Heart right ventricle (tissue), 16 donors: ENCODE results near the gene MED9. TPM values are rescaled to one million over a fixed set of nuclear protein-coding genes. Genes with fewer than 3 reads are reported as not detected.
"Not testable (repeated sequence)": the region's sequence is repeated elsewhere in the genome, so short reads cannot be mapped to it uniquely, and the experiment has no call there.

Experiments used
- ATAC-seq, 8 donors: fragments of 200-7000 bp; cut with Tn5 transposase; one replicate each; pipeline ENCODE4 v1.9.1; 2020; ENCODE audit warnings: mild to moderate bottlenecking in 8 of 8, moderate library complexity in 8 of 8, moderate number of reproducible peaks in 1 of 8
- DNase-seq, 2 donors: peaks; one replicate each; pipeline ENCODE4 v3.0.0-alpha.2; 2020
- H3K27ac ChIP-seq, 10 donors: fragments of 200-600 bp; sonication (generic) in 2 of 10; one replicate each; pipeline versions ENCODE4 v1.5.0 to v1.8.0; 2020 to 2022; ENCODE audit warnings: mild to moderate bottlenecking in 3 of 10
- H3K27me3 ChIP-seq, 7 donors: fragments of 200-600 bp; one replicate each; pipeline ENCODE4 v1.8.0; 2021 to 2022; ENCODE audit warnings: mild to moderate bottlenecking in 2 of 7
- H3K36me3 ChIP-seq, 9 donors: fragments of 200-600 bp; sonication (generic) in 1 of 9; one replicate each; pipeline versions ENCODE4 v1.5.0 to v1.8.0; 2020 to 2022; ENCODE audit warnings: mild to moderate bottlenecking in 2 of 9
- H3K4me1 ChIP-seq, 9 donors: fragments of 200-600 bp; sonication (generic) in 1 of 9; one replicate each; pipeline versions ENCODE4 v1.5.0 to v1.8.0; 2020 to 2022; ENCODE audit warnings: mild to moderate bottlenecking in 4 of 9
- H3K4me3 ChIP-seq, 10 donors: fragments of 200-600 bp; sonication (generic) in 2 of 10; one replicate each; pipeline versions ENCODE4 v1.5.0 to v1.8.0; 2020 to 2022; ENCODE audit warnings: mild to moderate bottlenecking in 7 of 10, moderate library complexity in 2 of 10
- H3K9me3 ChIP-seq, 11 donors: fragments of 200-600 bp in 10 of 11; sonication (generic) in 2 of 11; one replicate each; pipeline versions ENCODE4 v1.5.0 to v1.8.0; 2013 to 2022; ENCODE audit warnings: mild to moderate bottlenecking in 2 of 11, control low read depth in 1 of 11, moderate library complexity in 1 of 11
- WGBS, 2 donors: extraction: QIAGEN DNeasy Blood & Tissue Kit; methylation state at CpG; one replicate each; pipeline ENCODE4 v1.1.7; 2013; ENCODE audit warnings: inconsistent platforms in 1 of 2; 5-methylcytosine and 5-hydroxymethylcytosine counted together
- intact Hi-C, 10 donors: fragments of 100-400 bp; cut with DNase I; formaldehyde crosslinking; loops; one replicate each; pipeline versions ENCODE4 v1.11.1 to v1.14.2; 2022
- polyA plus RNA-seq, 2 donors: library from polyadenylated mRNA; stranded (reverse); fragments of 200-250 nt; gene quantifications; one replicate each; pipeline ENCODE4 v1.2.3, GENCODE V29; 2013
- total RNA-seq, 10 donors: library from RNA; stranded (reverse); fragmentation: NEBNext Ultra II Directional in 3 of 10; extraction: Animal tissue kit (Norgen Biotek cat#: 25700) in 3 of 10; gene quantifications; one replicate each; pipeline versions ENCODE4 v1.2.1 to v1.2.4, GENCODE V29; 2021 to 2023
- TF ChIP-seq, protein P1 (sequence below), 9 donors: fragments of 200-600 bp; sonication (generic) in 2 of 9; IDR thresholded peaks; one replicate each; pipeline versions ENCODE4 v1.5.0 to v1.8.0; 2021 to 2022; ENCODE audit warnings: antibody characterized with exemption in 9 of 9, mild to moderate bottlenecking in 5 of 9, moderate library complexity in 1 of 9
- donor health status: Arrhythmogenic right ventricular cardiomyopathy.
- donor health status: ischemic (EF 13 %, LVEDD 7.1; RV severe dilation, severe dysfunction).
- donor health status: healthy with polysubstance abuse.
- donor health status: DM: no; HTN: yes; CAD: no.
- donor health status: DM: no; HTN: no; CAD: no.
- donor health status: ischemic (EF 25% LVEDD 6.9; RV normal size, moderate dysfunction).
- donor health status: ischemic (EF 25% LVEDD 5.7; RV mildly dilated, moderate dysfunction).
- donor health status: healthy.
- donor health status: DM: yes; HTN: yes; CAD: no.
- donor health status: Ischemic cardiomyopathy.
- donor health status: ischemic (EF 35%, LVEDD 5.7; RV mildly dilated, moderate dysfunction).
- donor health status: nonischemic (EF 11% LVEDD 7.7; RV severe dilation, severe dysfunction).
- donor health status: DM: yes; HTN: yes; CAD: no.
- donor health status: PGD.
- donor health status: ischemic (EF 29% LVEDD 5.4; RV normal size, mild dysfunction).
- donor health status: nonischemic (EF 23%, LVEDD 6.1; RV moderate dilation, normal function).

MED9 gene
- total and polyA plus RNA-seq, 12 donors = 31.4 to 42.0 (median 33.6) TPM

DNA sequence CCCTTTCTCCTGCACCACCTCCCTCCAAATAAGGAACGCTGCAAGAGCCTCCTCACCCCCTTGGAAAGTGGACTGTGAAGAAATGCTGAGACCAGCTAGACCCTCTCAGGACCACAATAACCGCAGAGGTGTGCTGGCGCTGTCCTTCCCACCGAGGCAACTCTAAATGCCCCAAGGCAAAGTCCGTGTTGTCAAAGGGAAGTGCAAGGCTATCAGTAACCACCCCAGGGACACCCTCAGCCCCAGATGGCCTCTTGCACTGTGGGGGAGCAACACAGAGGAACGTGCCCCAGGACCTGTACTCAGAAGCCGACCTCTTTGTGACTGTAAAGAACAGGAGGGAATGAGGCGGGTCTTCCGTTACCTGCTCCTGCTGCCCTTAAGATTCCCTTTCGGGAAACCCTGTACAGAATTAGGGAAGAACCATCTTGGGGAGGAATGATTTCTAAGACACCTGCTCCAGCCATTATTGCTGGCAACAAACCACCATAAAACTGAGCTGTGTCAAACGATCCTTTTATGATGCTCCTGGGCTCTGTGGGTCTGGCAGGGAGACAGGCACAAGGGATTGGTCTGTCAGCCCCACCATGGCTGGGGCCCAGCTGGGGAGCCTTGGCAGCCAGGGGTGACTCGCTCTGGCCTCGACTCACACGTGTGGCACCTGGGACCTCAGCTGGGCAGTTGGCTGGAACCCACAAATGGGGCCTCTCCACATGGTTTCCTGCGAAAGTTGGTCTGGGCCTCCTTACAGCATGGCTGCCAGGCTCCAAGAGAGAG, 14.6 kb upstream of the MED9 start:
- intact Hi-C loops = no loop called here
- Histone ChIP-seq H3K4me3 (no peak overlapping the region), H3K27ac (no peak overlapping the region), H3K27me3 (no peaks in the 10 kb centered on the region), H3K4me1 (no peaks in the 10 kb centered on the region), H3K36me3 (no peaks in the 10 kb centered on the region), H3K9me3 (no peaks in the 10 kb centered on the region)
- 77 to 82% methylated on average over 15 of the region's 15 CpGs for WGBS, 2 donors
- DNase-seq (no peak), ATAC-seq (no peak)
- TF ChIP-seq, protein P1, sequence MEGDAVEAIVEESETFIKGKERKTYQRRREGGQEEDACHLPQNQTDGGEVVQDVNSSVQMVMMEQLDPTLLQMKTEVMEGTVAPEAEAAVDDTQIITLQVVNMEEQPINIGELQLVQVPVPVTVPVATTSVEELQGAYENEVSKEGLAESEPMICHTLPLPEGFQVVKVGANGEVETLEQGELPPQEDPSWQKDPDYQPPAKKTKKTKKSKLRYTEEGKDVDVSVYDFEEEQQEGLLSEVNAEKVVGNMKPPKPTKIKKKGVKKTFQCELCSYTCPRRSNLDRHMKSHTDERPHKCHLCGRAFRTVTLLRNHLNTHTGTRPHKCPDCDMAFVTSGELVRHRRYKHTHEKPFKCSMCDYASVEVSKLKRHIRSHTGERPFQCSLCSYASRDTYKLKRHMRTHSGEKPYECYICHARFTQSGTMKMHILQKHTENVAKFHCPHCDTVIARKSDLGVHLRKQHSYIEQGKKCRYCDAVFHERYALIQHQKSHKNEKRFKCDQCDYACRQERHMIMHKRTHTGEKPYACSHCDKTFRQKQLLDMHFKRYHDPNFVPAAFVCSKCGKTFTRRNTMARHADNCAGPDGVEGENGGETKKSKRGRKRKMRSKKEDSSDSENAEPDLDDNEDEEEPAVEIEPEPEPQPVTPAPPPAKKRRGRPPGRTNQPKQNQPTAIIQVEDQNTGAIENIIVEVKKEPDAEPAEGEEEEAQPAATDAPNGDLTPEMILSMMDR (IDR thresholded peaks at IDR 0.05) = no peak

DNA sequence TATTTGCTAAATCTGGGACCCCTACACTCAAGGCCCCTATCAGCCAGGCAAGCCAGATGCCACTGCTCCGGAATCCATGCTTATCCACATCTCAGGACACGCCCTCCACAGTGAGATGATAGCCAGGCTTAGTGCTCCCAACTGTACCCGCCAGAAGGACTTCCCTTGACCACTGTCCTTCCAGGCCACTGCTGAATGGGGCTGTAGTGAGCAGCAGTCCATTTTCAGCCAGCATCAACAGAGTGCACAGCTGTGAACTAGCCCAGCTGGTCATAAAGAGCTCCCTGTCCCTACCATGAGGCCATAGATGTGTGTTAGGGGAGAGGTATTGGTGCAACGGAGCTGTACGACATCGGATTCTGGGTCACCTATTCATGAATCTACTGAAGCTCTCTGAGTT, 13.0 kb upstream of the MED9 start:
- WGBS, 2 donors = 75% methylated on average over 6 of the region's 6 CpGs
- Histone ChIP-seq H3K9me3 (no peaks in the 10 kb centered on the region), H3K36me3 (no peaks in the 10 kb centered on the region), H3K27me3 (no peaks in the 10 kb centered on the region), H3K27ac (no peak overlapping the region), H3K4me3 (no peak overlapping the region), H3K4me1 (peaks cover 0 to 4% (median 0%) of the 10 kb centered on the region in 9 donors)
- no peak for DNase-seq
- intact Hi-C loops = no loop called here
- no peak for ATAC-seq
- TF ChIP-seq, protein P1 (IDR thresholded peaks at IDR 0.05) = no peak

DNA sequence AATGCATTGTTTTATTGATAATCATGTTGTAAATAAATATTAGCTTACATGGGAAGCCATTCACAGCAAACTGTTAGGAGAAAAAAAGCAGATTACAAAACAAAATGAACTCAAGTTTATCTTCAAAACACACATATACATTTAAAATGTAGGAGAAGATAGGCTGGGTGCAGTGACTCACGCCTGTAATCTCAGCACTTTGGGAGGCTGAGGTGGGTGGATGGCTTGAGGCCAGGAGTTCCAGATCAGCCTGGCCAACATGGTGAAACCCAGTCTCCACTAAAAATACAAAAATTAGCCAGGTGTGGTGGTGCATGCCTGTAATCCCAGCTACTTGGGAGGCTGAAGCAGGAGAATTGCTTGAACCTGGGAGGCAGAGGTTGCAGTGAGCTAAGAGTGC, 10.9 kb upstream of the MED9 start:
- H3K27ac ChIP-seq, intact Hi-C loops, H3K4me1 ChIP-seq, H3K27me3 ChIP-seq, H3K36me3 ChIP-seq, ATAC-seq, DNase-seq, H3K9me3 ChIP-seq, H3K4me3 ChIP-seq: not testable (repeated sequence)
- 41 to 65% methylated on average over 1 of the region's 1 CpG for WGBS, 2 donors

DNA sequence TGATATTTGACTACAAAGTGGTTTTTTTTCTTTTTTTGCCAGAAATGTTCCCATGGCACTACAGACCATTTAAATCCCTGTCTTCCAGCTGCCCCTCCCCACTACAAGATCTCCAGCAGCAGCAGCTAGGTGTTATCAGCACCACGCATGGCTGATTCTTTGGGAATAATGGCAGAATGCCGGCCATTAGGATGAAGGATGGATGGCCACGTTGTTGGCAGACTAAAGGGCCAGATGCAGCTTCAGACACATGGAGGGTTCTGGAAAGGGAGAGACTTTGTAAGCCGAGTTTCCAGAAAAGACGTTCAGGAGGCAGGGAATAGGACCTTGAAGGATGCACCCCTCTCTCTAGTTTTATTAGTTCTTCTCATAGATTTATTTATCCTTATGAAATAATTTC, 10.3 kb upstream of the MED9 start:
- DNase-seq = no peak
- TF ChIP-seq, protein P1 (IDR thresholded peaks at IDR 0.05) = no peak
- Histone ChIP-seq H3K36me3 (no peaks in the 10 kb centered on the region), H3K4me1 (peaks cover 0 to 4% (median 0%) of the 10 kb centered on the region in 9 donors), H3K27ac (no peak overlapping the region), H3K9me3 (no peaks in the 10 kb centered on the region), H3K4me3 (no peak overlapping the region), H3K27me3 (peaks cover 0 to 10% (median 0%) of the 10 kb centered on the region in 7 donors)
- intact Hi-C loops = no loop called here
- WGBS, 2 donors = 57 to 63% methylated on average over 5 of the region's 5 CpGs
- ATAC-seq = no peak

DNA sequence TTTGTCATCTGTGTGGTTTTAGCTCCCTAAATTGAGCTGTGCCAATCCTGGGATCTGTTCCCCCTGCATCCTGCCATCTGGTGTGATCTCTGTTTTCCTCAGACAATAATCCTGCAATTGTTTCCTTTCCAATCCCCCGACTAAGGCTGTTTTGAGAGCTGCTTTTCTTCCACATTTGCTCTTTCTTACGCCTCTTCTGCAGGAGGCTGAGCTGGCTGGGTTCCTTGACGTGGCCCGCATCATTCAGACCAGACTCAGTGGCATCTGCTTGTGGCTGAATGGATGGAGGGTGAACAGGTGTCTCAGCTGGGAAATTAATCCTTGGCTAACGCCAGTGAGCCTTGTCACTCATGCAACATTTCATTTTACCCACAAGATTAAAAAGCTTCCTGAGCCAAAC, 9.8 kb upstream of the MED9 start:
- Histone ChIP-seq H3K4me3 (no peak overlapping the region), H3K4me1 (peaks cover 0 to 4% (median 0%) of the 10 kb centered on the region in 9 donors), H3K27ac (no peak overlapping the region), H3K27me3 (peaks cover 0 to 10% (median 0%) of the 10 kb centered on the region in 7 donors), H3K36me3 (no peaks in the 10 kb centered on the region), H3K9me3 (no peaks in the 10 kb centered on the region)
- ATAC-seq = no peak
- no peak for DNase-seq
- intact Hi-C loops = no loop called here
- TF ChIP-seq, protein P1 (IDR thresholded peaks at IDR 0.05) = no peak
- 78 to 81% methylated on average over 5 of the region's 5 CpGs for WGBS, 2 donors
